ENCODE results near the gene CCNL1. TPM values are rescaled to one million over a fixed set of nuclear protein-coding genes. Genes with fewer than 3 reads are reported as not detected.

The CCNL1 gene
- total RNA-seq = 100 to 1,000 TPM; 309 to 477 (median 414) TPM

- Histone ChIP-seq H3K4me3 (peak within 1 kb of the TSS; percentile 84 to 96 (median 92)), H3K27me3 (no peaks in the 10 kb centered on the region), H3K9me3 (no peaks in the 10 kb centered on the region), H3K36me3 (peaks cover 0 to 38% (median 0%) of the 10 kb centered on the region in 3 donors), H3K27ac (peak within 1 kb of the TSS; percentile 97 to 100 (median 99)), H3K4me1 (peaks cover 0 to 53% (median 16%) of the 10 kb centered on the region in 4 donors)
- TF ChIP-seq POLR2A (IDR thresholded peaks at IDR 0.05) = peak; percentile 100
- TF ChIP-seq, protein P1, sequence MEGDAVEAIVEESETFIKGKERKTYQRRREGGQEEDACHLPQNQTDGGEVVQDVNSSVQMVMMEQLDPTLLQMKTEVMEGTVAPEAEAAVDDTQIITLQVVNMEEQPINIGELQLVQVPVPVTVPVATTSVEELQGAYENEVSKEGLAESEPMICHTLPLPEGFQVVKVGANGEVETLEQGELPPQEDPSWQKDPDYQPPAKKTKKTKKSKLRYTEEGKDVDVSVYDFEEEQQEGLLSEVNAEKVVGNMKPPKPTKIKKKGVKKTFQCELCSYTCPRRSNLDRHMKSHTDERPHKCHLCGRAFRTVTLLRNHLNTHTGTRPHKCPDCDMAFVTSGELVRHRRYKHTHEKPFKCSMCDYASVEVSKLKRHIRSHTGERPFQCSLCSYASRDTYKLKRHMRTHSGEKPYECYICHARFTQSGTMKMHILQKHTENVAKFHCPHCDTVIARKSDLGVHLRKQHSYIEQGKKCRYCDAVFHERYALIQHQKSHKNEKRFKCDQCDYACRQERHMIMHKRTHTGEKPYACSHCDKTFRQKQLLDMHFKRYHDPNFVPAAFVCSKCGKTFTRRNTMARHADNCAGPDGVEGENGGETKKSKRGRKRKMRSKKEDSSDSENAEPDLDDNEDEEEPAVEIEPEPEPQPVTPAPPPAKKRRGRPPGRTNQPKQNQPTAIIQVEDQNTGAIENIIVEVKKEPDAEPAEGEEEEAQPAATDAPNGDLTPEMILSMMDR (IDR thresholded peaks at IDR 0.05) = peak in 2 of 6 experiments; percentile 4 to 10
- peak; percentile 96 to 99 (median 98) for DNase-seq
Measured at GRCh38 chr3:157159762-157160657, at the start of gene CCNL1. CCNL1 (minus strand) TSS chr3:157160147; CDS start chr3:157160094, 53 bp downstream.

DNA sequence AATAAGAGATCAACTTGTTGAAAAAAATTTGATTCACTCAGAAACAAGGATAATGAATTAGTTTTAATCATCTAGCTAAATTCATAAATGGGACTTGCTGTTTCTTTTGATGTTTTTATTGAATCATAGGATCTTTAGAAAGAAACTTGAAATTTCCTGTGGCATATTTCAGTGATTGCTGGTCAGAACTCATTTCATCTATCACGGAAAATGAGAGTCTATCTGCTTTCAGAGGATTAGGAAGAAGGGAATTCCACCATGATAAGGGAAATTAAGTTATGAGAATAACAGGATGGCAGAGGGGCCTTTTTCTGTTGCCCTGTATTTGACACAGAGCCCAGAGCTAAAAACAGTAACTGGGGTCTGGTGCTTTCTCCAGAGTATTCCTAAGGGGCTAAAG lies 44.9 kb upstream of the CCNL1 start:
- H3K9me3 ChIP-seq = no peaks in the 10 kb centered on the region
- DNase-seq = no peak
- no peak for TF ChIP-seq POLR2A (IDR thresholded peaks at IDR 0.05)
- TF ChIP-seq, protein P1 (IDR thresholded peaks at IDR 0.05) = no peak
- H3K27ac ChIP-seq = no peak overlapping the region
- H3K27me3 ChIP-seq = no peaks in the 10 kb centered on the region
- H3K4me1 ChIP-seq = no peaks in the 10 kb centered on the region
- no peak overlapping the region for H3K4me3 ChIP-seq
- H3K36me3 ChIP-seq = no peaks in the 10 kb centered on the region

DNA sequence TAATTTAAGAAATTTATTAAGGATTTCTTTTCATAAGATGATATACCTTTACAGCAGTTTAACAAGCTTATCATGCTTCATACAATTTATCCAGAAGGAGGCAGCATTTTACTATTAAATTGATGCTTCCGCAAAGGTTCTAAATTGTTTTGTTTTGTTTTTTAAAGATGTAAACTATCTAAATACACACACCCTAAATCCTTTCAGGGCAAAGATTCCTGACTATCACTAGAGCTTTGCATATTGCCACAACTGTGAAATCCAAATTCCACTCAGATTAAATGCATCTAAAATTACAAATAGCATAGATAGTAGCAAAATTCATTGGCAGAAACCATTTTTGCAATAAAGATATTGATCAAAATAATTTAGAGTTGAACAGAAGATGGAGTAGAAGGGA lies 44.5 kb upstream of the CCNL1 start:
- no peak for TF ChIP-seq POLR2A (IDR thresholded peaks at IDR 0.05)
- TF ChIP-seq, protein P1 (IDR thresholded peaks at IDR 0.05) = peak in 3 of 6 experiments; percentile 24 to 33 (median 28)
- Histone ChIP-seq H3K27me3 (no peaks in the 10 kb centered on the region), H3K9me3 (no peaks in the 10 kb centered on the region), H3K4me3 (no peak overlapping the region), H3K27ac (no peak overlapping the region), H3K36me3 (no peaks in the 10 kb centered on the region), H3K4me1 (no peaks in the 10 kb centered on the region)
- DNase-seq = no peak

DNA sequence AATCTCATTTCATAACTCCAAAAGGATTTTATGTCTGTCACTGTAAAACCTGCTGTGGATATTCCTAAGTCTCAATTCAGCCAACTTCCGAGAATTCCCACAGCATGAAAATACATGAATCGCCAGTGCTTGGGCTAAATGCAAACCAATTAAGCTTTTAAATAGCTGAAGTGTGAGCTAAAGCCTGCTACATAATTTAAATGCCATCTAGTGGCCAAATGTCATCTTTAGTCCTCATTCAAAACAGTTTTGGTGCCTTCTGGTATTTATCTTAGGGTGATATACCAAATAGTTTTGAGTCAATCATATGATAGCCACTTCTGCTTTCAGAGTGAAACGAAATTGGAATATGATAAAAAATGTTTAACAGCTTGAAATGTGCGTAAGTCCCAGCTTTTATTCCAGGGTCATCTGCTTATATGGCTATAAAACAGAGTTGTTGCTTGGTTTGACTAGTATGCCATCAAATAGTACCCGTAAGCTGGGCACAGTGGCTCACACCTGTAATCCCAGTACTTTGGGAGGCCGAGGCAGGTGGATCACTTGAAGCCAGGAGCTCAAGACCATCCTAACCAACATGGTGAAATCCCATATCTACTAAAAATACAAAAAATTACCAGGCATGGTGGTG lies 41.8 kb upstream of the CCNL1 start:
- Histone ChIP-seq H3K27me3 (no peaks in the 10 kb centered on the region), H3K4me3 (no peak overlapping the region), H3K9me3 (no peaks in the 10 kb centered on the region), H3K36me3 (no peaks in the 10 kb centered on the region), H3K27ac (no peak overlapping the region), H3K4me1 (no peaks in the 10 kb centered on the region)
- DNase-seq = no peak
- TF ChIP-seq POLR2A (IDR thresholded peaks at IDR 0.05) = no peak
- TF ChIP-seq, protein P1 (IDR thresholded peaks at IDR 0.05) = peak in 5 of 6 experiments; percentile 24 to 73 (median 66)

- TF ChIP-seq, protein P1 (IDR thresholded peaks at IDR 0.05) = no peak
- no peak for TF ChIP-seq POLR2A (IDR thresholded peaks at IDR 0.05)
- Histone ChIP-seq H3K4me1 (no peaks in the 10 kb centered on the region), H3K4me3 (no peak overlapping the region), H3K36me3 (no peaks in the 10 kb centered on the region), H3K27ac (no peak overlapping the region), H3K27me3 (no peaks in the 10 kb centered on the region), H3K9me3 (no peaks in the 10 kb centered on the region)
- DNase-seq = no peak
Measured at GRCh38 chr3:157199841-157200240, 39.9 kb upstream of the CCNL1 start.

Measured in Peyer's patch (tissue), 4 donors.